A549 (cell line): Measurements from ENCODE around the gene ZSCAN1.

Experiments used
- CBX2 ChIP-seq: fragments of 200-600 bp; sonication (generic); IDR thresholded peaks from 2 replicates; pipeline ENCODE4 v1.6.1; 2016; ENCODE audit warnings: low read depth, mild to moderate bottlenecking, borderline replicate concordance
- EP300 ChIP-seq, 2 experiments: fragments of >200 bp; sonication (Bioruptor Twin); formaldehyde crosslinking; IDR thresholded peaks; 2 replicates in 1 of 2; 3 replicates in 1 of 2; pipeline ENCODE4 v1.6.1; 2016 to 2017
- HDAC2 ChIP-seq: fragments of 200-600 bp; sonication (generic); IDR thresholded peaks from 2 replicates; pipeline ENCODE4 v1.6.1; 2016
- MAZ ChIP-seq: fragments of 150-350 bp; IDR thresholded peaks from 2 replicates; pipeline ENCODE4 v1.6.1; 2014; ENCODE audit warnings: antibody characterized with exemption, low read depth, low read length, borderline replicate concordance
- MYC ChIP-seq: IDR thresholded peaks from 2 replicates; pipeline ENCODE4 v1.6.1; 2012; ENCODE audit warnings: mild to moderate bottlenecking, inconsistent platforms, low read length, improper control_type of control experiment, borderline replicate concordance
- POLR2A ChIP-seq: IDR thresholded peaks from 2 replicates; pipeline ENCODE4 v1.6.1; 2012; ENCODE audit warnings: mild to moderate bottlenecking, low read length
- POLR2AphosphoS2 ChIP-seq: conservative IDR thresholded peaks from 2 replicates; pipeline ENCODE4 v1.6.1; 2012; ENCODE audit warnings: low read length, improper control_type of control experiment, inconsistent platforms
- RFX5 ChIP-seq: fragments of 450-650 bp; IDR thresholded peaks from 2 replicates; pipeline ENCODE4 v1.7.1; 2014; ENCODE audit warnings: antibody characterized with exemption, mild to moderate bottlenecking, moderate library complexity
- SMC3 ChIP-seq: fragments of >200 bp; sonication (Bioruptor Twin); formaldehyde crosslinking; IDR thresholded peaks from 3 replicates; pipeline ENCODE4 v1.6.1; 2018; ENCODE audit warnings: inconsistent platforms
- ZSCAN20 ChIP-seq: fragments of 250-450 bp; sonication (Bioruptor Pico); IDR thresholded peaks from 2 replicates; pipeline ENCODE4 v1.8.0; 2022; ENCODE audit warnings: mild to moderate bottlenecking, moderate library complexity
- TF ChIP-seq, protein P1 (sequence below): fragments of >200 bp; sonication (Bioruptor Twin); formaldehyde crosslinking; IDR thresholded peaks from 3 replicates; pipeline ENCODE4 v1.5.1; 2016

- no peak for TF ChIP-seq MYC
- TF ChIP-seq, protein P1, sequence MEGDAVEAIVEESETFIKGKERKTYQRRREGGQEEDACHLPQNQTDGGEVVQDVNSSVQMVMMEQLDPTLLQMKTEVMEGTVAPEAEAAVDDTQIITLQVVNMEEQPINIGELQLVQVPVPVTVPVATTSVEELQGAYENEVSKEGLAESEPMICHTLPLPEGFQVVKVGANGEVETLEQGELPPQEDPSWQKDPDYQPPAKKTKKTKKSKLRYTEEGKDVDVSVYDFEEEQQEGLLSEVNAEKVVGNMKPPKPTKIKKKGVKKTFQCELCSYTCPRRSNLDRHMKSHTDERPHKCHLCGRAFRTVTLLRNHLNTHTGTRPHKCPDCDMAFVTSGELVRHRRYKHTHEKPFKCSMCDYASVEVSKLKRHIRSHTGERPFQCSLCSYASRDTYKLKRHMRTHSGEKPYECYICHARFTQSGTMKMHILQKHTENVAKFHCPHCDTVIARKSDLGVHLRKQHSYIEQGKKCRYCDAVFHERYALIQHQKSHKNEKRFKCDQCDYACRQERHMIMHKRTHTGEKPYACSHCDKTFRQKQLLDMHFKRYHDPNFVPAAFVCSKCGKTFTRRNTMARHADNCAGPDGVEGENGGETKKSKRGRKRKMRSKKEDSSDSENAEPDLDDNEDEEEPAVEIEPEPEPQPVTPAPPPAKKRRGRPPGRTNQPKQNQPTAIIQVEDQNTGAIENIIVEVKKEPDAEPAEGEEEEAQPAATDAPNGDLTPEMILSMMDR = no peak
- TF ChIP-seq SMC3 = no peak
- TF ChIP-seq MAZ = no peak
- no peak for TF ChIP-seq POLR2AphosphoS2
- TF ChIP-seq ZSCAN20 (CRISPR knock-in tag) = no peak
- no peak for TF ChIP-seq POLR2A
- no peak for TF ChIP-seq HDAC2
- TF ChIP-seq RFX5 = no peak
- no peak for TF ChIP-seq EP300 (IDR thresholded peaks at IDR 0.05)
- no peak for TF ChIP-seq CBX2
Observed at GRCh38 chr19:57992841-57993240, 41.0 kb upstream of the ZSCAN1 start.
